ENCODE results near the gene VEGFA.

The VEGFA gene

DNA sequence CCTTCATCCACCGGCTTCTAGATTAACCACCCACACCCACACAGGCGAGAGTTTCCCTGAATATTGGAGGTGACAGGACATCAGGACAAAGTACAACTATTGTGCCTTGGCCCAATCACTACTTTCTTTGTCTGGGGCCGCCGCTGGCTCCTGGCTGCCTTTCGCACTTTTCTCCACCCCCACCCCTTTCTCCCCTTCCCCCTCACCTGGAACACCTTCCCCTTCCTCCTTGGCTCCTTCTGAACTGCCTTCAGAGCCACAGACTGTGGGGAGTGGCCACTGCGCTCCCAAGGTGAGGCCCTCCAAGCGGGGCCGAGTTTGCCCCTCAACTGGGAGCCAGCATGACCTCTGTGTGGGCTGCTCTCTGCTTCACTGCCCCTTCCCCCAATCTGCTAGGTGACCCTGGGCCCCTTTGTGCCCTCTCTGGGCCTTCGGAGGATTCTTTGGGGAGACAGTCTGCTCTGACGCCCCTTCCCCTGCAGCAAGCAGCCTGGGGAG lies 3.0 kb upstream of the VEGFA start:
- Histone ChIP-seq H3K36me3 (ENCODE audit: control insufficient read depth, insufficient read depth, low read length) (no peaks in the 10 kb centered on the region; the same call in 1 of the 2 replicates), H3K9me3 (ENCODE audit: control insufficient read depth, insufficient read depth, low read length) (no peaks in the 10 kb centered on the region), H3K4me3 (ENCODE audit: low read length) (no peak overlapping the region), H3K4me1 (ENCODE audit: control insufficient read depth, insufficient read depth, low read length) (peaks cover 2% of the 10 kb centered on the region; the same call in 1 of the 2 replicates), H3K27me3 (ENCODE audit: control insufficient read depth, insufficient read depth, low read length) (no peaks in the 10 kb centered on the region), H3K27ac (ENCODE audit: low read length) (no peak overlapping the region)
- no peak for DNase-seq (ENCODE audit: low read depth, low spot score)
- no CpG with 5 or more reads among the region's 10 CpGs for WGBS (ENCODE audit: insufficient coverage, insufficient read length)

DNA sequence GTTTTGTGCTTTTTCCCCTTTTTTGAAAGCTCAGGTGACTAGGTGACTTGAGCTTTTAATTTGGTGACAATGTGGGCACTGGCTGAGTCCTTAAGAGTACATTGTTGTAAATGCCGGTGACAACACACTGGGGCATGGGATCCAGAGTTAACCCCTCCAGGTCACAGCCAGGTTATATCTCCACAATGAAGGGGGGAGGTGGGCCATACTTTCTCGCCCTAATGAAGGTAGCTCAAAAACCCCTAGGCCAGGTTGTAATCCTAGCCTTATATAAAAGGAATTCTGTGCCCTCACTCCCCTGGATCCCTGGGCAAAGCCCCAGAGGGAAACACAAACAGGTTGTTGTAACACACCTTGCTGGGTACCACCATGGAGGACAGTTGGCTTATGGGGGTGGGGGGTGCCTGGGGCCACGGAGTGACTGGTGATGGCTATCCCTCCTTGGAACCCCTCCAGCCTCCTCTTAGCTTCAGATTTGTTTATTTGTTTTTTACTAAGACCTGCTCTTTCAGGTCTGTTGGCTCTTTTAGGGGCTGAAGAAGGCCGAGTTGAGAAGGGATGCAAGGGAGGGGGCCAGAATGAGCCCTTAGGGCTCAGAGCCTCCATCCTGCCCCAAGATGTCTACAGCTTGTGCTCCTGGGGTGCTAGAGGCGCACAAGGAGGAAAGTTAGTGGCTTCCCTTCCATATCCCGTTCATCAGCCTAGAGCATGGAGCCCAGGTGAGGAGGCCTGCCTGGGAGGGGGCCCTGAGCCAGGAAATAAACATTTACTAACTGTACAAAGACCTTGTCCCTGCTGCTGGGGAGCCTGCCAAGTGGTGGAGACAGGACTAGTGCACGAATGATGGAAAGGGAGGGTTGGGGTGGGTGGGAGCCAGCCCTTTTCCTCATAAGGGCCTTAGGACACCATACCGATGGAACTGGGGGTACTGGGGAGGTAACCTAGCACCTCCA lies 2.2 kb upstream of the VEGFA start:
- Histone ChIP-seq H3K27me3 (ENCODE audit: control insufficient read depth, insufficient read depth, low read length) (no peaks in the 10 kb centered on the region), H3K4me1 (ENCODE audit: control insufficient read depth, insufficient read depth, low read length) (peaks cover 2% of the 10 kb centered on the region; the same call in 1 of the 2 replicates), H3K36me3 (ENCODE audit: control insufficient read depth, insufficient read depth, low read length) (no peaks in the 10 kb centered on the region; the same call in 1 of the 2 replicates), H3K4me3 (ENCODE audit: low read length) (no peak overlapping the region), H3K9me3 (ENCODE audit: control insufficient read depth, insufficient read depth, low read length) (no peaks in the 10 kb centered on the region), H3K27ac (ENCODE audit: low read length) (no peak overlapping the region)
- no peak for DNase-seq (ENCODE audit: low read depth, low spot score)
- no CpG with 5 or more reads among the region's 8 CpGs for WGBS (ENCODE audit: insufficient coverage, insufficient read length)

DNA sequence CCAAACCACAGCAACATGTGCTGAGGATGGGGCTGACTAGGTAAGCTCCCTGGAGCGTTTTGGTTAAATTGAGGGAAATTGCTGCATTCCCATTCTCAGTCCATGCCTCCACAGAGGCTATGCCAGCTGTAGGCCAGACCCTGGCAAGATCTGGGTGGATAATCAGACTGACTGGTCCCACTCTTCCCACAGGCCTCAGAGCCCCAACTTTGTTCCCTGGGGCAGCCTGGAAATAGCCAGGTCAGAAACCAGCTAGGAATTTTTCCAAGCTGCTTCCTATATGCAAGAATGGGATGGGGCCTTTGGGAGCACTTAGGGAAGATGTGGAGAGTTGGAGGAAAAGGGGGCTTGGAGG lies 1.5 kb upstream of the VEGFA start:
- no peaks in the 10 kb centered on the region for H3K27me3 ChIP-seq (ENCODE audit: control insufficient read depth, insufficient read depth, low read length)
- H3K36me3 ChIP-seq (ENCODE audit: control insufficient read depth, insufficient read depth, low read length) = no peaks in the 10 kb centered on the region; the same call in 1 of the 2 replicates
- peaks cover 5% of the 10 kb centered on the region; the same call in 1 of the 2 replicates for H3K4me1 ChIP-seq (ENCODE audit: control insufficient read depth, insufficient read depth, low read length)
- no peak for DNase-seq (ENCODE audit: low read depth, low spot score)
- no CpG with 5 or more reads among the region's 1 CpG for WGBS (ENCODE audit: insufficient coverage, insufficient read length)
- H3K27ac ChIP-seq (ENCODE audit: low read length) = no peak overlapping the region
- no peak overlapping the region for H3K4me3 ChIP-seq (ENCODE audit: low read length)
- no peaks in the 10 kb centered on the region for H3K9me3 ChIP-seq (ENCODE audit: control insufficient read depth, insufficient read depth, low read length)

DNA sequence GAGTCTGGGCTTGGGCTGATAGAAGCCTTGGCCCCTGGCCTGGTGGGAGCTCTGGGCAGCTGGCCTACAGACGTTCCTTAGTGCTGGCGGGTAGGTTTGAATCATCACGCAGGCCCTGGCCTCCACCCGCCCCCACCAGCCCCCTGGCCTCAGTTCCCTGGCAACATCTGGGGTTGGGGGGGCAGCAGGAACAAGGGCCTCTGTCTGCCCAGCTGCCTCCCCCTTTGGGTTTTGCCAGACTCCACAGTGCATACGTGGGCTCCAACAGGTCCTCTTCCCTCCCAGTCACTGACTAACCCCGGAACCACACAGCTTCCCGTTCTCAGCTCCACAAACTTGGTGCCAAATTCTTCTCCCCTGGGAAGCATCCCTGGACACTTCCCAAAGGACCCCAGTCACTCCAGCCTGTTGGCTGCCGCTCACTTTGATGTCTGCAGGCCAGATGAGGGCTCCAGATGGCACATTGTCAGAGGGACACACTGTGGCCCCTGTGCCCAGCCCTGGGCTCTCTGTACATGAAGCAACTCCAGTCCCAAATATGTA lies 957 bp upstream of the VEGFA start:
- Histone ChIP-seq H3K27me3 (ENCODE audit: control insufficient read depth, insufficient read depth, low read length) (no peaks in the 10 kb centered on the region), H3K27ac (ENCODE audit: low read length) (no peak overlapping the region), H3K4me3 (ENCODE audit: low read length) (no peak overlapping the region), H3K9me3 (ENCODE audit: control insufficient read depth, insufficient read depth, low read length) (no peaks in the 10 kb centered on the region), H3K36me3 (ENCODE audit: control insufficient read depth, insufficient read depth, low read length) (no peaks in the 10 kb centered on the region; the same call in 1 of the 2 replicates), H3K4me1 (ENCODE audit: control insufficient read depth, insufficient read depth, low read length) (peaks cover 6% of the 10 kb centered on the region; the same call in 1 of the 2 replicates)
- no peak for DNase-seq (ENCODE audit: low read depth, low spot score)
- WGBS (ENCODE audit: insufficient coverage, insufficient read length) = no CpG with 5 or more reads among the region's 8 CpGs

DNA sequence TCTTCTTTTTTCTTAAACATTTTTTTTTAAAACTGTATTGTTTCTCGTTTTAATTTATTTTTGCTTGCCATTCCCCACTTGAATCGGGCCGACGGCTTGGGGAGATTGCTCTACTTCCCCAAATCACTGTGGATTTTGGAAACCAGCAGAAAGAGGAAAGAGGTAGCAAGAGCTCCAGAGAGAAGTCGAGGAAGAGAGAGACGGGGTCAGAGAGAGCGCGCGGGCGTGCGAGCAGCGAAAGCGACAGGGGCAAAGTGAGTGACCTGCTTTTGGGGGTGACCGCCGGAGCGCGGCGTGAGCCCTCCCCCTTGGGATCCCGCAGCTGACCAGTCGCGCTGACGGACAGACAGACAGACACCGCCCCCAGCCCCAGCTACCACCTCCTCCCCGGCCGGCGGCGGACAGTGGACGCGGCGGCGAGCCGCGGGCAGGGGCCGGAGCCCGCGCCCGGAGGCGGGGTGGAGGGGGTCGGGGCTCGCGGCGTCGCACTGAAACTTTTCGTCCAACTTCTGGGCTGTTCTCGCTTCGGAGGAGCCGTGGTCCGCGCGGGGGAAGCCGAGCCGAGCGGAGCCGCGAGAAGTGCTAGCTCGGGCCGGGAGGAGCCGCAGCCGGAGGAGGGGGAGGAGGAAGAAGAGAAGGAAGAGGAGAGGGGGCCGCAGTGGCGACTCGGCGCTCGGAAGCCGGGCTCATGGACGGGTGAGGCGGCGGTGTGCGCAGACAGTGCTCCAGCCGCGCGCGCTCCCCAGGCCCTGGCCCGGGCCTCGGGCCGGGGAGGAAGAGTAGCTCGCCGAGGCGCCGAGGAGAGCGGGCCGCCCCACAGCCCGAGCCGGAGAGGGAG lies 580 bp downstream of the VEGFA start:
- DNase-seq (ENCODE audit: low read depth, low spot score) = no peak
- Histone ChIP-seq H3K9me3 (ENCODE audit: control insufficient read depth, insufficient read depth, low read length) (no peaks in the 10 kb centered on the region), H3K27ac (ENCODE audit: low read length) (no peak overlapping the region), H3K4me1 (ENCODE audit: control insufficient read depth, insufficient read depth, low read length) (peaks cover 13% of the 10 kb centered on the region; the same call in 1 of the 2 replicates), H3K27me3 (ENCODE audit: control insufficient read depth, insufficient read depth, low read length) (no peaks in the 10 kb centered on the region), H3K36me3 (ENCODE audit: control insufficient read depth, insufficient read depth, low read length) (no peaks in the 10 kb centered on the region; the same call in 1 of the 2 replicates), H3K4me3 (ENCODE audit: low read length) (peak overlapping the region; percentile 97)
- no CpG with 5 or more reads among the region's 84 CpGs for WGBS (ENCODE audit: insufficient coverage, insufficient read length)

DNA sequence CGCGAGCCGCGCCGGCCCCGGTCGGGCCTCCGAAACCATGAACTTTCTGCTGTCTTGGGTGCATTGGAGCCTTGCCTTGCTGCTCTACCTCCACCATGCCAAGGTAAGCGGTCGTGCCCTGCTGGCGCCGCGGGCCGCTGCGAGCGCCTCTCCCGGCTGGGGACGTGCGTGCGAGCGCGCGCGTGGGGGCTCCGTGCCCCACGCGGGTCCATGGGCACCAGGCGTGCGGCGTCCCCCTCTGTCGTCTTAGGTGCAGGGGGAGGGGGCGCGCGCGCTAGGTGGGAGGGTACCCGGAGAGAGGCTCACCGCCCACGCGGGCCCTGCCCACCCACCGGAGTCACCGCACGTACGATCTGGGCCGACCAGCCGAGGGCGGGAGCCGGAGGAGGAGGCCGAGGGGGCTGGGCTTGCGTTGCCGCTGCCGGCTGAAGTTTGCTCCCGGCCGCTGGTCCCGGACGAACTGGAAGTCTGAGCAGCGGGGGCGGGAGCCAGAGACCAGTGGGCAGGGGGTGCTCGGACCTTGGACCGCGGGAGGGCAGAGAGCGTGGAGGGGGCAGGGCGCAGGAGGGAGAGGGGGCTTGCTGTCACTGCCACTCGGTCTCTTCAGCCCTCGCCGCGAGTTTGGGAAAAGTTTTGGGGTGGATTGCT lies 1.3 kb downstream of the VEGFA start:
- no peak for DNase-seq (ENCODE audit: low read depth, low spot score)
- Histone ChIP-seq H3K27ac (ENCODE audit: low read length) (no peak overlapping the region), H3K36me3 (ENCODE audit: control insufficient read depth, insufficient read depth, low read length) (no peaks in the 10 kb centered on the region; the same call in 1 of the 2 replicates), H3K4me1 (ENCODE audit: control insufficient read depth, insufficient read depth, low read length) (peaks cover 13% of the 10 kb centered on the region; the same call in 1 of the 2 replicates), H3K4me3 (ENCODE audit: low read length) (peak overlapping the region; percentile 97), H3K27me3 (ENCODE audit: control insufficient read depth, insufficient read depth, low read length) (no peaks in the 10 kb centered on the region), H3K9me3 (ENCODE audit: control insufficient read depth, insufficient read depth, low read length) (no peaks in the 10 kb centered on the region)
- no CpG with 5 or more reads among the region's 66 CpGs for WGBS (ENCODE audit: insufficient coverage, insufficient read length)

DNA sequence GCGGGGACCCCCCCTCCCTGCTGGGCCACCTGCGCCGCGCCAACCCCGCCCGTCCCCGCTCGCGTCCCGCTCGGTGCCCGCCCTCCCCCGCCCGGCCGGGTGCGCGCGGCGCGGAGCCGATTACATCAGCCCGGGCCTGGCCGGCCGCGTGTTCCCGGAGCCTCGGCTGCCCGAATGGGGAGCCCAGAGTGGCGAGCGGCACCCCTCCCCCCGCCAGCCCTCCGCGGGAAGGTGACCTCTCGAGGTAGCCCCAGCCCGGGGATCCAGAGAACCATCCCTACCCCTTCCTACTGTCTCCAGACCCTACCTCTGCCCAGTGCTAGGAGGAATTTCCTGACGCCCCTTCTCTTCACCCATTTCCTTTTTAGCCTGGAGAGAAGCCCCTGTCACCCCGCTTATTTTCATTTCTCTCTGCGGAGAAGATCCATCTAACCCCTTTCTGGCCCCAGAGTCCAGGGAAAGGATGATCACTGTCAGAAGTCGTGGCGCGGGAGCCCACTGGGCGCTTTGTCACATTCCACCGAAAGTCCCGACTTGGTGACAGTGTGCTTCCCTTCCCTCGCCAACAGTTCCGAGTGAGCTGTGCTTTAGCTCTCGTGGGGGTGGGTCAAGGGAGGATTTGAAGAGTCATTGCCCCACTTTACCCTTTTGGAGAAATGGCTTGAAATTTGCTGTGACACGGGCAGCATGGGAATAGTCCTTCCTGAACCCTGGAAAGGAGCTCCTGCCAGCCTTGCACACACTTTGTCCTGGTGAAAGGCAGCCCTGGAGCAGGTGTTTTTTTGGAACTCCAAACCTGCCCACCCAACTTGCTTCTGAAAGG lies 2.1 kb downstream of the VEGFA start:
- DNase-seq (ENCODE audit: low read depth, low spot score) = no peak
- Histone ChIP-seq H3K27me3 (ENCODE audit: control insufficient read depth, insufficient read depth, low read length) (no peaks in the 10 kb centered on the region), H3K9me3 (ENCODE audit: control insufficient read depth, insufficient read depth, low read length) (no peaks in the 10 kb centered on the region), H3K27ac (ENCODE audit: low read length) (no peak overlapping the region), H3K36me3 (ENCODE audit: control insufficient read depth, insufficient read depth, low read length) (no peaks in the 10 kb centered on the region; the same call in 1 of the 2 replicates), H3K4me3 (ENCODE audit: low read length) (peak overlapping the region; percentile 97; the same call in 1 of the 2 replicates), H3K4me1 (ENCODE audit: control insufficient read depth, insufficient read depth, low read length) (peaks cover 11% of the 10 kb centered on the region; the same call in 1 of the 2 replicates)
- no CpG with 5 or more reads among the region's 48 CpGs for WGBS (ENCODE audit: insufficient coverage, insufficient read length)

DNA sequence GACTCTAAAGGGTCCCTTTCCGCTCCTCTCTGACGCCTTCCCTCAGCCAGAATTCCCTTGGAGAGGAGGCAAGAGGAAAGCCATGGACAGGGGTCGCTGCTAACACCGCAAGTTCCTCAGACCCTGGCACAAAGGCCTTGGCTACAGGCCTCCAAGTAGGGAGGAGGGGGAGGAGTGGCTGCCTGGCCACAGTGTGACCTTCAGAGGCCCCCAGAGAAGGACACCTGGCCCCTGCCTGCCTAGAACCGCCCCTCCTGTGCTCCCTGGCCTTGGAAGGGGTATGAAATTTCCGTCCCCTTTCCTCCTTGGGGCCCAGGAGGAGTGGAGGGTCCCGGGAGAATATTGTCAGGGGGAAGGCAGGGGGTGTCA lies 2.7 kb downstream of the VEGFA start:
- Histone ChIP-seq H3K4me1 (ENCODE audit: control insufficient read depth, insufficient read depth, low read length) (peaks cover 11% of the 10 kb centered on the region; the same call in 1 of the 2 replicates), H3K27ac (ENCODE audit: low read length) (no peak overlapping the region), H3K9me3 (ENCODE audit: control insufficient read depth, insufficient read depth, low read length) (no peaks in the 10 kb centered on the region), H3K4me3 (ENCODE audit: low read length) (peak overlapping the region; percentile 97; the same call in 1 of the 2 replicates), H3K27me3 (ENCODE audit: control insufficient read depth, insufficient read depth, low read length) (no peaks in the 10 kb centered on the region), H3K36me3 (ENCODE audit: control insufficient read depth, insufficient read depth, low read length) (peaks cover 5% of the 10 kb centered on the region)
- no peak for DNase-seq (ENCODE audit: low read depth, low spot score)
- WGBS (ENCODE audit: insufficient coverage, insufficient read length) = no CpG with 5 or more reads among the region's 7 CpGs

Data from iPS DF 6.9 (cell line).